Kidney (tissue), 14 donors: ENCODE measurements around the gene TXN. TPM values are rescaled to one million over a fixed set of nuclear protein-coding genes. Genes with fewer than 3 reads are reported as not detected.

Experiments
- DNase-seq, 5 donors: peaks; one replicate each; pipeline ENCODE4 v3.0.0-alpha.2; 2013 to 2020
- FAIRE-seq: peaks from 2 replicates; lab custom pipeline; 2012; peaks lifted over from hg19 to GRCh38; lab: Jason Lieb, UNC
- H3K27ac ChIP-seq, 2 donors: one replicate each; pipeline ENCODE4 v1.7.0; 2013; ENCODE audit warnings: low read depth in 2 of 2, low read length in 2 of 2, inconsistent platforms in 1 of 2
- H3K27me3 ChIP-seq: one replicate; pipeline ENCODE4 v1.7.1; 2013; ENCODE audit warnings: low read length, inconsistent platforms; ENCODE audit not compliant: control insufficient read depth, insufficient read depth
- H3K36me3 ChIP-seq, 3 donors: one replicate each; pipeline versions ENCODE4 v1.7.0 to v1.7.1; 2013; ENCODE audit warnings: low read length in 3 of 3, control low read depth in 1 of 3, inconsistent platforms in 1 of 3; ENCODE audit not compliant: insufficient read depth in 3 of 3, control insufficient read depth in 2 of 3
- H3K4me1 ChIP-seq, 3 donors: one replicate each; pipeline versions ENCODE4 v1.7.0 to v1.7.1; 2013; ENCODE audit warnings: low read length in 3 of 3, inconsistent platforms in 1 of 3, low read depth in 1 of 3; ENCODE audit not compliant: control insufficient read depth in 2 of 3, insufficient read depth in 2 of 3
- H3K4me3 ChIP-seq, 3 donors: one replicate each; pipeline versions ENCODE4 v1.7.0 to v1.8.1; 2013; ENCODE audit warnings: low read length in 3 of 3, control low read depth in 1 of 3, inconsistent platforms in 1 of 3
- H3K9ac ChIP-seq, 3 donors: one replicate each; pipeline versions ENCODE4 v1.7.0 to v1.7.1; 2013; ENCODE audit warnings: low read length in 3 of 3, control low read depth in 1 of 3, inconsistent platforms in 1 of 3
- H3K9me3 ChIP-seq, 3 donors: one replicate each; pipeline versions ENCODE4 v1.7.0 to v1.7.1; 2013; ENCODE audit warnings: low read length in 3 of 3, control low read depth in 1 of 3, inconsistent platforms in 1 of 3; ENCODE audit not compliant: control insufficient read depth in 2 of 3, insufficient read depth in 1 of 3
- intact Hi-C: fragments of 100-400 bp; cut with DNase I; formaldehyde crosslinking; loops from one replicate; pipeline ENCODE4 v1.11.1; 2022
- polyA plus RNA-seq: library from polyadenylated mRNA; stranded (reverse); fragments of 350-450 nt; fragmentation: Illumina TruSeq; extraction: RNeasy Lipid Tissue Mini Kit (QIAGEN cat#74804); gene quantifications from one replicate; pipeline ENCODE4 v1.2.3, GENCODE V29; 2014; ENCODE audit warnings: low read depth, low replicate concordance; ENCODE audit not compliant: insufficient read depth
- total RNA-seq: library from RNA; stranded (reverse); fragmentation: NEBNext Ultra II Directional; extraction: Animal tissue kit (Norgen Biotek cat#: 25700); gene quantifications from one replicate; pipeline ENCODE4 v1.2.1, GENCODE V29; 2021
- TF ChIP-seq, protein P1 (sequence below): IDR thresholded peaks from 3 replicates; pipeline ENCODE4 v1.5.1; 2012; ENCODE audit warnings: mild to moderate bottlenecking, moderate library complexity, borderline replicate concordance; ENCODE audit not compliant: insufficient read depth; ENCODE audit errors: extremely low read depth
- donor health status: control.
- donor health status: control.
- donor health status: control.
- donor health status: control.
- donor health status: control.
- donor health status: DM: yes; HTN: yes; CAD: no.
- donor health status: Normal renal cell carcinoma (clear cell type).

The TXN gene
- total and polyA plus RNA-seq, 2 donors from 2014 or later: 145 to 541 TPM

DNA sequence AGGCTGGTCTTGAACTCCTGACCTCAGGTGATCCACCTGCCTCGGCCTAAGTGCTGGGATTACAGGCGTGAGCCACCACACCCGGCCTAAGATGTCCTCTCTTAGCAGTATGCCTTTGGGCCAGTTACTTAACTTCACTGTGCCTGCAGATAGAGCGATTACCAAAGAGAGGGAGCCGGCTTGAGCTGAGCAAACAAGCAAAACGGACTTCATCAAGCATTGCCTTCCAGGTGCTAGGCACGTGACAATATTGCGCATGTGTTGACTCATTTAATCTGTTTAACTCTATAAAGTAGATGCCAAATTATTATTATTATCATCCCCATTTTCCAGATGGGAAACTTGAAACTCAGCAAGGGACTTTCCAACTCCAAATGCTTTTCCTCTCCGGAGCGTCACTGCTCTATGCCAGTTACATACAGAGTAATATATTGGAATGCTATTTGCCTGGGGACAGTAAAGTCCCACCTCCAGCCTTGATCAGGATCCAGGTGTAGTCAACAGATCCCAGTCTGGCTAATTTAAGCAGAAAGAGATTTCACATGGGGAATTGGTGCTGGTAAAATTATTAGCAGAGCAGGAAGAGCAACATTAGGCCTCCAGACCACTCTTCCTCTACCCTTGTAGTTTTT is 42.8 kb downstream of the TXN start:
- DNase-seq: no peak
- no peaks in the 10 kb centered on the region for H3K36me3 ChIP-seq
- no peaks in the 10 kb centered on the region for H3K4me1 ChIP-seq
- TF ChIP-seq, protein P1, sequence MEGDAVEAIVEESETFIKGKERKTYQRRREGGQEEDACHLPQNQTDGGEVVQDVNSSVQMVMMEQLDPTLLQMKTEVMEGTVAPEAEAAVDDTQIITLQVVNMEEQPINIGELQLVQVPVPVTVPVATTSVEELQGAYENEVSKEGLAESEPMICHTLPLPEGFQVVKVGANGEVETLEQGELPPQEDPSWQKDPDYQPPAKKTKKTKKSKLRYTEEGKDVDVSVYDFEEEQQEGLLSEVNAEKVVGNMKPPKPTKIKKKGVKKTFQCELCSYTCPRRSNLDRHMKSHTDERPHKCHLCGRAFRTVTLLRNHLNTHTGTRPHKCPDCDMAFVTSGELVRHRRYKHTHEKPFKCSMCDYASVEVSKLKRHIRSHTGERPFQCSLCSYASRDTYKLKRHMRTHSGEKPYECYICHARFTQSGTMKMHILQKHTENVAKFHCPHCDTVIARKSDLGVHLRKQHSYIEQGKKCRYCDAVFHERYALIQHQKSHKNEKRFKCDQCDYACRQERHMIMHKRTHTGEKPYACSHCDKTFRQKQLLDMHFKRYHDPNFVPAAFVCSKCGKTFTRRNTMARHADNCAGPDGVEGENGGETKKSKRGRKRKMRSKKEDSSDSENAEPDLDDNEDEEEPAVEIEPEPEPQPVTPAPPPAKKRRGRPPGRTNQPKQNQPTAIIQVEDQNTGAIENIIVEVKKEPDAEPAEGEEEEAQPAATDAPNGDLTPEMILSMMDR: no peak
- intact Hi-C loops: no loop called here
- FAIRE-seq: no peak
- H3K9me3 ChIP-seq: no peaks in the 10 kb centered on the region
- H3K27me3 ChIP-seq: no peaks in the 10 kb centered on the region
- H3K4me3 ChIP-seq: no peak overlapping the region
- H3K9ac ChIP-seq: no peak overlapping the region
- no peak overlapping the region for H3K27ac ChIP-seq

DNA sequence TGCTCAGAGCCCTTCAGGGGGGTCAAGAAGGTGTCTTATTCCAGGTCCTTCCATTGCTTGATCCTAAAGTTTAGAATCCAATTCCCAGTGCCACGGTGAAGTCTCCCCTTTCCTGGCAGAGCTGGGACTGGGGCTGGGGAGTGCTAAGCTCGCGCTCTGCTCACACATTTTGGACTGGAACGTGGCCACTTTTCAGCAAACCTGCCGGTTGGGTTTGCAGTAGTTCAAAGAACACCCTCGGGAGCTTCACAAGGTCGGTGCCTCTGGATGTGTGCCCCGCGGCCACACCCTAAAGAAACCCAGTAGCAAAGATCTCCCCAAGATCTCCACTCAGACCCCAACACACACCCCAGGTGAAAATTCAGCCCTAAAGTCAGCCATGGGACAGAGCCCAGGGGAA is 48.3 kb downstream of the TXN start, which contains the start of gene C9orf152:
TSS of gene C9orf152 (minus strand) at position 129 of the 400 bp plus-strand sequence. CDS start 580 bp downstream, outside the sequence.
- intact Hi-C loops: no loop called here
- H3K36me3 ChIP-seq: no peaks in the 10 kb centered on the region
- no peaks in the 10 kb centered on the region for H3K27me3 ChIP-seq
- no peak within 1 kb of the TSS for H3K9ac ChIP-seq
- H3K4me3 ChIP-seq: no peak within 1 kb of the TSS
- no peak for DNase-seq
- TF ChIP-seq, protein P1: no peak
- H3K4me1 ChIP-seq: no peaks in the 10 kb centered on the region
- no peak for FAIRE-seq
- no peak within 1 kb of the TSS for H3K27ac ChIP-seq
- H3K9me3 ChIP-seq: no peaks in the 10 kb centered on the region

DNA sequence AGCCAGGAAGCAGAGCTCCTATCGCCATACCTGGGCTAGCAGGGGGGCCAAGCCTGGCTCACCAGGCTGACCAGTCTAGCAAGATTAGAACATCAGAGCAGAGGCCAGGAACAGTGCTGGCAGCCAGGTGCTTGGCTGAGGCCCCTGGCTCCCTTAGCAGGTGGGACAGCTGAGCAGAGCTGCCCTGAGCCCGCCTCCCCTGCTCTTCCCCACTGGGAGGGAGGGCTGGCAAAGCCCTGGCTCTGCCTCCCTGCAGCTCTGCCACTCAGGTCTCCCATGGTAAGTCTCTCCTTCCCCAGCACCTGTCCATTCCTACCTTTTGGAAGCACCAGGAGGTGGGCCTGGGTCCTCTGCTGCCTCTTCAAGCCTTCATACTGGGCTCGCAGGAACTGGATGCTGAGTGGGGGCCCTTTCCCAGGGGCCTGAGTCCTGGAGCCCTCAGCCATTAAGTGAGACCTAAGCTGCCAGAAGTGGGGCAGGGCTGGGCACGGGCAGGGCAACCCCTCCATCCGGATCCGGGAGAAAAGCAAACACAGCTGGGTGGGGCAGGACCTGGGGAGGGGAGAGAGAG is 49.2 kb downstream of the TXN start:
- Histone ChIP-seq H3K4me1 (no peaks in the 10 kb centered on the region), H3K27me3 (no peaks in the 10 kb centered on the region)
- intact Hi-C loops: no loop called here

More for the DNA sequence above, 49.2 kb downstream of the TXN start:
- Histone ChIP-seq H3K9me3 (no peaks in the 10 kb centered on the region), H3K27ac (no peak overlapping the region), H3K9ac (no peak overlapping the region), H3K4me3 (no peak overlapping the region), H3K36me3 (no peaks in the 10 kb centered on the region)
- DNase-seq: peak in 4 of 5 donors; percentile 32 to 56 (median 44)
- no peak for FAIRE-seq
- TF ChIP-seq, protein P1: no peak
